GM12891 (cell line): ENCODE measurements around the gene OPCML.
A peak's percentile ranks its signal among the peaks of the same experiment; 100 is the strongest.

Experiments
- DNase-seq: peaks from one replicate; pipeline ENCODE4 v3.0.0; 2011; ENCODE audit warnings: low spot score; ENCODE audit not compliant: insufficient read length
- FAIRE-seq: peaks from 2 replicates; lab custom pipeline; 2011; peaks lifted over from hg19 to GRCh38; lab: Jason Lieb, UNC
- PAX5 ChIP-seq: IDR thresholded peaks from 2 replicates; pipeline ENCODE4 v1.6.1; 2011; ENCODE audit warnings: low read length, moderate library complexity, mild to moderate bottlenecking; ENCODE audit not compliant: insufficient read depth, severe bottlenecking
- POLR2A ChIP-seq: IDR thresholded peaks from 2 replicates; pipeline ENCODE4 v1.6.1; 2011; ENCODE audit warnings: low read depth, low read length, control low read depth
- POLR2AphosphoS5 ChIP-seq: IDR thresholded peaks from 2 replicates; pipeline ENCODE4 v1.6.1; 2011; ENCODE audit warnings: low read depth, low read length, control low read depth
- POU2F2 ChIP-seq: IDR thresholded peaks from 2 replicates; pipeline ENCODE4 v1.6.1; 2011; ENCODE audit warnings: low read depth, mild to moderate bottlenecking, control low read depth, low read length, moderate library complexity
- SPI1 ChIP-seq: IDR thresholded peaks from 2 replicates; pipeline ENCODE4 v1.6.1; 2011; ENCODE audit warnings: low read depth, low read length, control low read depth
- TAF1 ChIP-seq: IDR thresholded peaks from 2 replicates; pipeline ENCODE4 v1.6.1; 2011; ENCODE audit warnings: low read depth, low read length, control low read depth

The OPCML gene

DNA sequence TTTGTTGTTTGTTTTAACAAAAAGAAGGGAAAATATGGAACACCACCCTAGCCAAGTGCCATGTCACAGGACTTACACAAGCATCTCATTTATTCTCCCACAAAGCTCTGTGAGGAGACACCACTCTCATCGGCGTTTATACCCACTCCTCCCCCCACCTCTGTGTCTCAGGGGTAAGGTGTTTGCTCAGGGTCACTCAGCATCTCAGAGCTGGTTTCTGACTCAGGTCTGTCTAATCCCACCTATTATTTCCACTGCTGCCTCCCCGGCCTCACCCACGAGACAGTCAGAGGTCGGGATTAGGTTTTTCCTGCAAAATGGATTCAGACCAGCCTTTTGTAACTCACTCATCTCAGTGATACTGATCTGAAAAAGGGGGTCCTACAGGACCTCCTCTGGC lies 786.0 kb downstream of the OPCML start:
- DNase-seq (no peak), FAIRE-seq (no peak)
- TF ChIP-seq PAX5 (no peak), TAF1 (no peak), POLR2AphosphoS5 (no peak), POLR2A (no peak), SPI1 (no peak)

DNA sequence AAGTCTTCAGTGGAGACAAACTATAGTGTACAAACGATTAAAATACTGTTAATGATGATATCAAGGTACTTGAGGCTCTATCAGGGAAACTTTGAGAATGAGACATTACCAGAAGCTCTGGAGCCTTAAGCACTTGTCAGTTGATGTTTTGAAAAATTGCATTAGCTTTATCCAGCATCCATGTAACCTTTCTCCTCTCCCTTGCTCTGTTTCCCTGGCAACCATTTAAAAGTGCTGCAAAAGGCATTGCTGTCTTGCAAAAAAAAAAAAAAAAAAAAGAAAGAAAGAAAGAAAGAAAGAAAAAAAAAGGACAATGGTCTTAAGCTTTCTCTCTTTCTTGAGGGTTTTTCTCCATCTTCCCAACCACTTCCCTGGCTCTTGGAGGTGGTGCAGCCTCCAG lies 787.0 kb downstream of the OPCML start:
- TF ChIP-seq TAF1 = no peak
- TF ChIP-seq SPI1 = no peak
- TF ChIP-seq POU2F2 = no peak
- no peak for TF ChIP-seq PAX5
- TF ChIP-seq POLR2AphosphoS5 = no peak
- no peak for TF ChIP-seq POLR2A
- DNase-seq (no peak), FAIRE-seq (no peak)

DNA sequence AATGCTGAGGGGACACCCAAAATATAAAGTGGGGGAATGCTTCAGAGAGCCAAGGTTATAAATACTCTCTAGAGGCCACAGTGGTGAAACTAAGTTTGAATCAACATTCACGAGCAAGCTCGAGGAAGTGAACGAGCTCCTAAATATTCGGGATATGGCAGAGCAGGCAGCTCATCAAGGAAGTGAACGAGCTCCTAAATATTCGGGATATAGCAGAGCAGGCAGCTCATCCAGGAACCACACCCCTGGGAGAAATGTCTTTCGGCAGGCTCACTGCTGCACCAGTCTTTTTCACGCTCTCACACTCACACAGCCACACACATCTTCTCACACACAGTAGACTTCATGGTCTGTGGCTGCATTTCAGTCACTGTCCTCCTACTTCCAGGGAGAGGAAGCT lies 787.5 kb downstream of the OPCML start:
- FAIRE-seq (no peak), DNase-seq (no peak)
- TF ChIP-seq POLR2AphosphoS5 (no peak), POLR2A (no peak), TAF1 (no peak), PAX5 (no peak)

DNA sequence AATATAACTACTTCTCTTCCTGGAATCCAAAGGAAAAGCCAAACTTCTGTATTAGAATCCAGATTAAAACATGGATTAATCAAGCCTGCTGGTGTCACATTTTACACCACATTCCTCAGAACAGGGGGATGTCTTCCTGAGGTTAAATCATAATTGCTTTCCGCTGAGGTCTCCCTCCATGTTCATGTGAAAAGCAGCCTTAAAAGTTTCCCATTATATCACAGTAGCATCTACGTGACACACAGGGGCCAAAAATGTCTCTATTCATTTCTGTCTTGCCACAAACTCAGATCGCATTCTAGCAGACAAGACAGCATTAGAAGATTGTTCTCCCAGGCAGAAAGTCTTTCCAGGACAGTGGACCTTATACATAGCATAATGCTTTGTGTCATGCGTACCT lies 788.7 kb downstream of the OPCML start:
- FAIRE-seq = no peak
- TF ChIP-seq TAF1 (no peak), POLR2AphosphoS5 (no peak), POU2F2 (no peak), PAX5 (no peak), POLR2A (no peak), SPI1 (no peak)
- no peak for DNase-seq

DNA sequence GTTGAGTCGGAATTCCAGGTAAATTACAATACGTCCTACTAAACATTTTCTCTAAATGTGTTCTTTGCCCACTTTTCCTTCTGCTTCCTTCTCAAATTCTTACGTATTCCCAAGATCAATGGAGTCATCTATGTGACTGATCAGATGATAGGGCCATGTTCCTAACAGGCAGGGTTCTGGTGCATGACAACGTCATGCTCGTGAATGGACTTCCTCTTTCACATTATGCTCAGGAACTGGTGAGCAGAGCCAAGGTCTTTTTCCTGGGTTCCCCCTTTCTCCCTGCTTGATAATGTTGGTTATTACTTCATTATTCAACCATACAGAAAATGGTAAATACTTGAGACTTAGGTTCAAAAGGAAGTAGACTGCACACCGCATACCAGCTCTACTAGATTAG lies 789.4 kb downstream of the OPCML start:
- TF ChIP-seq POLR2A (no peak), SPI1 (peak; percentile 47)
- DNase-seq (no peak), FAIRE-seq (no peak)

DNA sequence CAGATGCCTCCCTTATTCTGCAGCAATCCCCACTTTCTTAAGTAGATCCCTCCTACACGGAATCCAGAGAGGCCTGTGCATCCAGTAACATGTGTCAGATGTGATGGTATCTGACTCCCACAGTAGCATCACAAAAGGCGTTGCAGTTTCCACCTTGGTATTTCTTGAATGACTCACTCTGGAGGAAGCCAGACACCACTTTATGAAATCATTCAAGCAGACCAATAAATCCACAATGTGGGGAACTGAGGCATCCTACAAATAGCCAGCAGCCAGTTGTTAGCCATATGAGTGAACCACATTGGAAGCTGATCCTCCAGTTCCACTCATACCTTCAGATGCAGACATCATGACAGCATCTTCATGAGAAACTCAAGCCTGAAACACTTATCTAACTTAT lies 798.1 kb downstream of the OPCML start:
- TF ChIP-seq SPI1 = no peak
- no peak for TF ChIP-seq POLR2A
- no peak for TF ChIP-seq POLR2AphosphoS5
- TF ChIP-seq POU2F2 = no peak
- TF ChIP-seq PAX5 = no peak
- no peak for TF ChIP-seq TAF1
- FAIRE-seq (no peak), DNase-seq (no peak)

DNA sequence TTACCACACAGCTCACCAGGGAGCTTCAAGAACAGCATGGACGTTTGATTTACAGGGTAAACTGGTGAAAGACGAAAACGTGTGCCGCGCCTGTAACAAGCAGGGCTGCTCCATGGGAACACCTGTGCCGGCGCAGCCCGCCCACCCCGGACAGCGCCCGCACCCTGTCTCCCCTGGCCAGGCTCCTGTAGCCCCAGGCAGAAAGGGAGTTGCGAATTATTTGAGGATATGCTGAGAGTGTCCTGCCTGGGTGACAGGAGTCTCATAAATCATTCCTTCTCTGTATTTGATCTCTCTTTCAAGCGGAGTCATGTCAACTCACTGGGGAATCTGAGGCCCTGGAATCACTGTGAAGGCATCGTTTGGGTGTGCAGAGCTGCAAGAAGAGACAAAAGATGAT lies 804.3 kb downstream of the OPCML start:
- FAIRE-seq (no peak), DNase-seq (no peak)
- TF ChIP-seq POLR2A (no peak), TAF1 (no peak), POU2F2 (no peak), SPI1 (no peak), PAX5 (no peak), POLR2AphosphoS5 (no peak)

DNA sequence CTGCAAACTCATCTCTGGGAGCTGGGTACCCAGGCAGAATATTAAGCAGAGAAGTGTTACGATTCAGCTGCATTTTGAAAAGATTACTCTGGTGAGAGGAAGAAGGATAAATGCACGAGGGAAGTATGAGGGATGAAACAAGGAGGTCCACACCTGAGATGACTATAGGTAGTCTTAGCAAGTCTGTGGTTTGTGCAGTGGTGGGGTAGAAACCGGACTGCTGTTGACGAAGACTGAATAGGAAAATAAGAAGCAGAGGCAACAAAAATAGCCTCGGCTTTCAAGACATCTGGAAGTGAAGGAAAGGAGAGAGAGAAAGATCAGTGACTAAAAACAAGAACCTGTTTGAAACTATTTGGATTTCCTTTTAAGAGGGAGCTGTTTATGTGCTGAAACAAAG lies 810.8 kb downstream of the OPCML start:
- no peak for FAIRE-seq
- DNase-seq = no peak
- TF ChIP-seq POU2F2 (no peak), TAF1 (no peak), POLR2A (no peak), PAX5 (no peak), SPI1 (no peak), POLR2AphosphoS5 (no peak)

DNA sequence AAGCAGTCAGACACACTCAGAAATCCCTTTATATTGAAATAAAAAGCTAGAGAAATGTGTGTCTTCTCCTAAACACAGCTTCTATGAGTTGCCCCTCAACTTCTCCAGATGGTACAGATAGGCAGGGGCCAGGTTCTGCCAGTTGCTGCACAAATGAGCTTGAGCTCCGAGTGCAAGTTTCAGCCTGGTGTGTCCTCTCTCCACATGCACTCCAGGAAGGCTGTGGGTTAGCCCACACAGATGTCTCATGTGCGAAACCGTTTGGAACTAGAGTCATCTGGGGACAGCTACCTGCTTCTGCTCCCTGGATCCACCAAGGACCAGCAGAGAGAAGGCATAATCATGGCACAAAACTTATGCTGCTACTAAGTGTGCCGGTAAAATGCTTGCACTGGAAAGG lies 812.6 kb downstream of the OPCML start:
- FAIRE-seq (no peak), DNase-seq (no peak)
- TF ChIP-seq POU2F2 (no peak), POLR2AphosphoS5 (no peak), PAX5 (no peak), SPI1 (no peak), TAF1 (no peak), POLR2A (no peak)

DNA sequence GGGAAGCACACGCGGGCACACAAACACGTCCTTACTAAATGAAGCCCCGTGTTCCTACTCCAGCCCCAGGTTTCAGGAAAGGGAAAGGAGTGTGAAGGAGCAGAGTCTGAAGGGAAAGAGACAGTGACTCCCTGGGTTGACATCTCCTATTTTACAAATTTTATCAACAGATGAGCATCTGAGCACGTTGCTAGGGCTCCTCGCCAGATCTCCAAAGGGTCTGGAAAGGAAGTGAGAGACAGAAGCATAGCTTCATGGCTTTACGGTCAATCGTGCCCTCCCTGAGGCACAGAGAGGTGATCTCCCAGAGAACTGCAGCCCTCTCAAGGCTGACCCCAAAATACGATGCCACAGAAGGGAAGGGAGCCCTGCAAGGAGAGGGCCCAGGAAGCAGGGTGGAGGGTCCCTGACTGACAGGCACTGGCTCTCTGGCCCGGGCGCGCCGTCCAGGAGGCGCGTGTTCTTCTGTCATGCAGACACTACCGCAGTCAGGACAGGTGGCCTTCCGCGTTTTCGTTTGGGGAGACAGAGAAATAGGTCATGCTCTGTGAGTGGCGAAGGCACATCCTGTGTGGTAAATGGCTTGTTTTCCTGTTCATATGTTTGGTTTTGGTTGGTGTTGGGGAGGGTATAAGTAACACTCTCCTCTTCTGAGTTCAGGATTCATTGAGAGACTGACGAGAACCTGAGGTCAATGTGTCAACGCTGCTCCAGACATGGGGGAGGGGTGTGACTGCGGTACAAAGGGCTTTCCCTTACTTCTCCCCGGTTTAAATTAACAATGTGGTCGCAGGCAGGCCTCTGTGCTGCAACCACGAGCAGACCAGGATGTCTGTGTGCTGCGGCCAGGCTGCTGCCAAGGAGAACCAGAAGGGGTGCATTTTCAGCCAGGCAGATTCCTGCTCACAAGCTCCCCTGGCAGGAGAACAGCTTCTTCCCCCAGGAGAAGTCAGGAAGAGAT lies 813.3 kb downstream of the OPCML start:
- no peak for TF ChIP-seq SPI1
- TF ChIP-seq POLR2A = no peak
- no peak for TF ChIP-seq POLR2AphosphoS5
- no peak for TF ChIP-seq TAF1
- no peak for TF ChIP-seq PAX5
- no peak for TF ChIP-seq POU2F2
- DNase-seq = no peak
- FAIRE-seq = no peak
